Measurements from ENCODE around the gene RSPO3. TPM values are rescaled to one million over a fixed set of nuclear protein-coding genes. Genes with fewer than 3 reads are reported as not detected.

The RSPO3 gene
- total and polyA plus RNA-seq, 2 of the 4 experiments (the other 2 are of a cell fraction): not detected

DNA sequence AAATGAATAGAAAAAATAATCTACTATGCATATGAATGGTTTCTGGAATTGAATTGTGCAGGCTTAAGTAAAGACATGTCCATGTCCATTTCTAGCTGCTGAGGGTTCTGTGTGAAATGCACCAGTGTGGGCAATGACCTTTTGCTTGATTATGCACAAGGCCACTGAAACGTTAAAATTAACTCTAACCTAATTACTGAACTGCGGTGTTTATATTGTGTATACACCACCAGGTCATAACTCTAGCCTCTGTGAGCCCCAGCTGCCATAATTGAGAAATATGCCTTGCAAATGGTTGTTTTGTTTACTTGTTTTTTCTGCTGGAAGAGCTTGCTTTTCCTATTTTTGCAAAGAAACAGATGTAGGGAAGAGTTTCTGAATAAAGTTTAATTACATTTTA, 46.1 kb downstream of the RSPO3 start:
- no peak overlapping the region for H3K4me3 ChIP-seq (ENCODE audit: insufficient read depth, low read depth, low read length)
- TF ChIP-seq, protein P1, sequence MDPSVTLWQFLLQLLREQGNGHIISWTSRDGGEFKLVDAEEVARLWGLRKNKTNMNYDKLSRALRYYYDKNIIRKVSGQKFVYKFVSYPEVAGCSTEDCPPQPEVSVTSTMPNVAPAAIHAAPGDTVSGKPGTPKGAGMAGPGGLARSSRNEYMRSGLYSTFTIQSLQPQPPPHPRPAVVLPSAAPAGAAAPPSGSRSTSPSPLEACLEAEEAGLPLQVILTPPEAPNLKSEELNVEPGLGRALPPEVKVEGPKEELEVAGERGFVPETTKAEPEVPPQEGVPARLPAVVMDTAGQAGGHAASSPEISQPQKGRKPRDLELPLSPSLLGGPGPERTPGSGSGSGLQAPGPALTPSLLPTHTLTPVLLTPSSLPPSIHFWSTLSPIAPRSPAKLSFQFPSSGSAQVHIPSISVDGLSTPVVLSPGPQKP (IDR thresholded peaks at IDR 0.05; ENCODE audit: borderline replicate concordance, low read depth, low read length): no peak
- TF ChIP-seq POLR2A (IDR thresholded peaks at IDR 0.05; ENCODE audit: low read depth, low read length) (no peak), FOS (IDR thresholded peaks at IDR 0.05; ENCODE audit: low read depth, low read length) (no peak), SMC3 (IDR thresholded peaks at IDR 0.05; ENCODE audit: low read depth, low read length) (no peak)
- TF ChIP-seq, protein P2, sequence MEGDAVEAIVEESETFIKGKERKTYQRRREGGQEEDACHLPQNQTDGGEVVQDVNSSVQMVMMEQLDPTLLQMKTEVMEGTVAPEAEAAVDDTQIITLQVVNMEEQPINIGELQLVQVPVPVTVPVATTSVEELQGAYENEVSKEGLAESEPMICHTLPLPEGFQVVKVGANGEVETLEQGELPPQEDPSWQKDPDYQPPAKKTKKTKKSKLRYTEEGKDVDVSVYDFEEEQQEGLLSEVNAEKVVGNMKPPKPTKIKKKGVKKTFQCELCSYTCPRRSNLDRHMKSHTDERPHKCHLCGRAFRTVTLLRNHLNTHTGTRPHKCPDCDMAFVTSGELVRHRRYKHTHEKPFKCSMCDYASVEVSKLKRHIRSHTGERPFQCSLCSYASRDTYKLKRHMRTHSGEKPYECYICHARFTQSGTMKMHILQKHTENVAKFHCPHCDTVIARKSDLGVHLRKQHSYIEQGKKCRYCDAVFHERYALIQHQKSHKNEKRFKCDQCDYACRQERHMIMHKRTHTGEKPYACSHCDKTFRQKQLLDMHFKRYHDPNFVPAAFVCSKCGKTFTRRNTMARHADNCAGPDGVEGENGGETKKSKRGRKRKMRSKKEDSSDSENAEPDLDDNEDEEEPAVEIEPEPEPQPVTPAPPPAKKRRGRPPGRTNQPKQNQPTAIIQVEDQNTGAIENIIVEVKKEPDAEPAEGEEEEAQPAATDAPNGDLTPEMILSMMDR (conservative IDR thresholded peaks at IDR 0.05; ENCODE audit: low read depth, low read length): no peak
- no peak overlapping the region for H2BK120ac ChIP-seq (ENCODE audit: low read depth, low read length)
- H3K9ac ChIP-seq (ENCODE audit: low read depth, low read length): no peak overlapping the region
- in situ Hi-C loops (cut with MboI; ENCODE audit: low sequenced_read_pairs): no loop called here
- no peaks in the 10 kb centered on the region for H4K20me1 ChIP-seq (ENCODE audit: insufficient read depth, low read length)
- H2AK9ac ChIP-seq (replicated peaks; ENCODE audit: low read depth, low read length, poor library complexity): no peak overlapping the region
- H3K4me2 ChIP-seq (ENCODE audit: low read depth, low read length): no peak overlapping the region
- DNase-seq: no peak
- no peak overlapping the region for H4K91ac ChIP-seq (ENCODE audit: insufficient read depth, low read depth, low read length)
- peaks cover 6% of the 10 kb centered on the region for H3K27me3 ChIP-seq (ENCODE audit: control insufficient read depth, insufficient read depth, low read length)
- no peak overlapping the region for H2AFZ ChIP-seq (replicated peaks; ENCODE audit: low read length, poor library complexity)
- dilution Hi-C loops (cut with HindIII; ENCODE audit: low sequenced_read_pairs, unreplicated experiment): no loop called here
- H3K18ac ChIP-seq (ENCODE audit: low read depth, low read length): no peak overlapping the region
- no peaks in the 10 kb centered on the region for H3K9me1 ChIP-seq (ENCODE audit: insufficient read depth, low read length)
- H2BK5ac ChIP-seq (ENCODE audit: low read depth, low read length, poor library complexity, severe bottlenecking): no peak overlapping the region
- POLR2A ChIA-PET (ENCODE audit: unreplicated experiment): no interaction called here
- H3K4me1 ChIP-seq (ENCODE audit: control insufficient read depth, insufficient read depth, low read length): no peaks in the 10 kb centered on the region
- no peak overlapping the region for H3K14ac ChIP-seq (replicated peaks; ENCODE audit: low read depth, low read length)
- H3K27ac ChIP-seq (ENCODE audit: insufficient read depth, low read length): no peak overlapping the region
- WGBS, 2 experiments (ENCODE audit: extremely low coverage in 2 of 2, insufficient read length in 1 of 2): no CpG with 5 or more reads among the region's 2 CpGs
- H3K56ac ChIP-seq (ENCODE audit: extremely low read depth, insufficient read depth, low read length): no peak overlapping the region
- H4K8ac ChIP-seq (ENCODE audit: low read depth in 2 of 2, low read length in 2 of 2): no peak overlapping the region
- CTCF ChIA-PET: no interaction called here
- no peak overlapping the region for H4K5ac ChIP-seq (ENCODE audit: low read depth, low read length)
- no peak overlapping the region for H2BK15ac ChIP-seq (ENCODE audit: low read depth, low read length)
- H3K9me3 ChIP-seq (ENCODE audit: control insufficient read depth, insufficient read depth, low read length): no peaks in the 10 kb centered on the region; the same call in 1 of the 2 replicates
- no TSS peak for BruUV-seq (replicated peaks)
- no peak overlapping the region for H3K23ac ChIP-seq (ENCODE audit: low read depth, low read length)
- no peak for ATAC-seq (ENCODE audit: low read depth)
- no peaks in the 10 kb centered on the region for H3K36me3 ChIP-seq (ENCODE audit: control insufficient read depth, insufficient read depth, low read length)
- H2BK20ac ChIP-seq (ENCODE audit: low read depth, low read length): no peak overlapping the region
- no peak overlapping the region for H3K4ac ChIP-seq (ENCODE audit: low read depth, low read length)
- H3K79me1 ChIP-seq (ENCODE audit: low read depth in 1 of 2, low read length in 2 of 2): no peaks in the 10 kb centered on the region
- intact Hi-C loops (cut with micrococcal nuclease): no loop called here
- no peak overlapping the region for H2AK5ac ChIP-seq (ENCODE audit: low read depth, low read length)

Data from IMR-90 (cell line).